ENCODE measurements around the gene RNF146. TPM values are rescaled to one million over a fixed set of nuclear protein-coding genes. Genes with fewer than 3 reads are reported as not detected.

The RNF146 gene
- total RNA-seq, 1 experiment from 2014 or later: 42.4 TPM

- H3K4me1 Mint-ChIP-seq (ENCODE audit: insufficient read depth, unreplicated experiment): no peaks in the 10 kb centered on the region
- no peak for DNase-seq (ENCODE audit: unreplicated experiment)
- peaks cover 7% of the 10 kb centered on the region for H3K36me3 Mint-ChIP-seq (ENCODE audit: insufficient read depth, unreplicated experiment)
- no peak for TF ChIP-seq CTCF (IDR thresholded peaks at IDR 0.05; ENCODE audit: unreplicated experiment)
- peaks cover 24% of the 10 kb centered on the region for H3K27me3 Mint-ChIP-seq (ENCODE audit: insufficient read depth, unreplicated experiment)
- ChIA-PET POLR2A (no interaction called here), CTCF (no interaction called here)
- no TSS peak for BruUV-seq (replicated peaks)
- no peaks in the 10 kb centered on the region for H3K9me3 Mint-ChIP-seq (ENCODE audit: unreplicated experiment)
- no peak overlapping the region for H3K27ac Mint-ChIP-seq (ENCODE audit: low read depth, unreplicated experiment)
- intact Hi-C loops (cut with micrococcal nuclease): no loop called here
- H3K4me3 Mint-ChIP-seq (ENCODE audit: unreplicated experiment): no peak overlapping the region
Measured at GRCh38 chr6:127249621-127250020, 17.0 kb upstream of the RNF146 start.

- no peak overlapping the region for H3K27ac Mint-ChIP-seq (ENCODE audit: low read depth, unreplicated experiment)
- intact Hi-C loops (cut with micrococcal nuclease): no loop called here
- H3K4me3 Mint-ChIP-seq (ENCODE audit: unreplicated experiment): no peak overlapping the region
- H3K4me1 Mint-ChIP-seq (ENCODE audit: insufficient read depth, unreplicated experiment): no peaks in the 10 kb centered on the region
- H3K27me3 Mint-ChIP-seq (ENCODE audit: insufficient read depth, unreplicated experiment): peaks cover 9% of the 10 kb centered on the region
- H3K9me3 Mint-ChIP-seq (ENCODE audit: unreplicated experiment): no peaks in the 10 kb centered on the region
- peaks cover 13% of the 10 kb centered on the region for H3K36me3 Mint-ChIP-seq (ENCODE audit: insufficient read depth, unreplicated experiment)
- TF ChIP-seq CTCF (IDR thresholded peaks at IDR 0.05; ENCODE audit: unreplicated experiment): no peak
- no TSS peak for BruUV-seq (replicated peaks)
- DNase-seq (ENCODE audit: unreplicated experiment): no peak
- ChIA-PET CTCF (interaction anchor here (1.4 to 1.7 kb wide), 2 partner anchors 10 to 11 kb away, joined by 3 to 11 read pairs; partner anchors contain the start of gene RNF146), POLR2A (no interaction called here)
Measured at GRCh38 chr6:127255286-127255685, 11.4 kb upstream of the RNF146 start.

- intact Hi-C loops (cut with micrococcal nuclease): no loop called here
- DNase-seq (ENCODE audit: unreplicated experiment): no peak
- BruUV-seq (replicated peaks): no TSS peak
- POLR2A ChIA-PET: interaction anchor here (1.7 kb wide), 1 partner anchor 12 kb away, joined by 4 read pairs; no protein-coding TSS in a partner anchor
- Mint-ChIP-seq H3K27me3 (ENCODE audit: insufficient read depth, unreplicated experiment) (no peaks in the 10 kb centered on the region), H3K4me1 (ENCODE audit: insufficient read depth, unreplicated experiment) (no peaks in the 10 kb centered on the region), H3K4me3 (ENCODE audit: unreplicated experiment) (no peak overlapping the region), H3K9me3 (ENCODE audit: unreplicated experiment) (no peaks in the 10 kb centered on the region), H3K27ac (ENCODE audit: low read depth, unreplicated experiment) (no peak overlapping the region), H3K36me3 (ENCODE audit: insufficient read depth, unreplicated experiment) (peaks cover 6% of the 10 kb centered on the region)
- no peak for TF ChIP-seq CTCF (IDR thresholded peaks at IDR 0.05; ENCODE audit: unreplicated experiment)
- CTCF ChIA-PET: interaction anchor here (0.7 kb wide), 1 partner anchor 17 kb away, joined by 3 read pairs; no protein-coding TSS in a partner anchor
Measured at GRCh38 chr6:127262896-127263295, 3.8 kb upstream of the RNF146 start.

- CTCF ChIA-PET: no interaction called here
- H3K36me3 Mint-ChIP-seq (ENCODE audit: insufficient read depth, unreplicated experiment): peaks cover 6% of the 10 kb centered on the region
- intact Hi-C loops (cut with micrococcal nuclease): no loop called here
- no peaks in the 10 kb centered on the region for H3K4me1 Mint-ChIP-seq (ENCODE audit: insufficient read depth, unreplicated experiment)
- no peaks in the 10 kb centered on the region for H3K9me3 Mint-ChIP-seq (ENCODE audit: unreplicated experiment)
- TF ChIP-seq CTCF (IDR thresholded peaks at IDR 0.05; ENCODE audit: unreplicated experiment): no peak
- no peak for DNase-seq (ENCODE audit: unreplicated experiment)
- BruUV-seq (replicated peaks): no TSS peak
- no peak overlapping the region for H3K27ac Mint-ChIP-seq (ENCODE audit: low read depth, unreplicated experiment)
- no peaks in the 10 kb centered on the region for H3K27me3 Mint-ChIP-seq (ENCODE audit: insufficient read depth, unreplicated experiment)
- POLR2A ChIA-PET: interaction anchor here (1.7 kb wide), 1 partner anchor 12 kb away, joined by 4 read pairs; no protein-coding TSS in a partner anchor
- H3K4me3 Mint-ChIP-seq (ENCODE audit: unreplicated experiment): no peak overlapping the region
Measured at GRCh38 chr6:127263481-127263880, 3.2 kb upstream of the RNF146 start.

Measured in MCF 10A (cell line).